Caco-2 (cell line): ENCODE measurements around the gene PSIP1. TPM values are rescaled to one million over a fixed set of nuclear protein-coding genes. Genes with fewer than 3 reads are reported as not detected.
"Not testable (repeated sequence)": the region's sequence is repeated elsewhere in the genome, so short reads cannot be mapped to it uniquely, and the experiment has no call there.

ENCODE experiments used
- BruUV-seq: library from RNA; stranded (reverse); fragments of 400-500 nt; replicated peaks from 2 replicates; lab custom pipeline; 2021; lab: Mats Ljungman, UMichigan
- CTCF ChIA-PET: fragments of 300-600 bp; sonication (Branson Sonifier 250); formaldehyde crosslinking; loops from one replicate; lab custom pipeline; 2022; ENCODE audit warnings: antibody characterized with exemption; lab: Charles Lee
- POLR2A ChIA-PET: fragments of 300-600 bp; sonication (Branson Sonifier 250); formaldehyde crosslinking; loops from one replicate; lab custom pipeline; 2022; ENCODE audit warnings: antibody characterized with exemption; lab: Charles Lee
- DNase-seq, 2 experiments: peaks; one replicate each; pipeline versions ENCODE4 v3.0.0 to v3.0.0-alpha.2; 2020 to 2022
- H3K27me3 ChIP-seq: replicated peaks from 2 replicates; pipeline ENCODE4 v1.6.0; 2011; ENCODE audit warnings: low read length; ENCODE audit not compliant: control insufficient read depth, insufficient read depth
- H3K36me3 ChIP-seq: 2 replicates; pipeline ENCODE4 v1.5.1; 2011; ENCODE audit warnings: low read length; ENCODE audit not compliant: control insufficient read depth, insufficient read depth
- H3K4me1 ChIP-seq: fragments of 250-450 bp; sonication (Bioruptor Pico); 2 replicates; pipeline ENCODE4 v1.5.1; 2020; ENCODE audit warnings: mild to moderate bottlenecking
- H3K4me3 ChIP-seq: 2 replicates; pipeline ENCODE4 v1.5.1; 2011; ENCODE audit warnings: low read depth, mild to moderate bottlenecking, control low read depth, low read length
- H3K9me3 ChIP-seq: fragments of 250-450 bp; sonication (Bioruptor Pico); 2 replicates; pipeline ENCODE4 v1.5.1; 2020; ENCODE audit warnings: mild to moderate bottlenecking, moderate library complexity
- H3K27ac Mint-ChIP-seq: one replicate; pipeline ENCODE4 v1.8.0; 2022; ENCODE audit warnings: mixed read lengths; ENCODE audit not compliant: unreplicated experiment
- H3K27me3 Mint-ChIP-seq: one replicate; pipeline ENCODE4 v1.8.0; 2022; ENCODE audit warnings: mixed read lengths; ENCODE audit not compliant: insufficient read depth, unreplicated experiment
- H3K36me3 Mint-ChIP-seq: one replicate; pipeline ENCODE4 v1.8.0; 2022; ENCODE audit warnings: mild to moderate bottlenecking, mixed read lengths; ENCODE audit not compliant: insufficient read depth, unreplicated experiment
- H3K4me1 Mint-ChIP-seq: one replicate; pipeline ENCODE4 v1.8.0; 2022; ENCODE audit warnings: low read depth, mixed read lengths; ENCODE audit not compliant: unreplicated experiment
- H3K4me3 Mint-ChIP-seq: one replicate; pipeline ENCODE4 v1.8.0; 2022; ENCODE audit warnings: mild to moderate bottlenecking, moderate library complexity, mixed read lengths; ENCODE audit not compliant: unreplicated experiment
- H3K9me3 Mint-ChIP-seq: one replicate; pipeline ENCODE4 v1.8.0; 2022; ENCODE audit warnings: mixed read lengths; ENCODE audit not compliant: unreplicated experiment
- CTCF ChIP-seq, 2 experiments: fragments of 200-600 bp in 1 of 2; IDR thresholded peaks; 1 replicate in 1 of 2; 2 replicates in 1 of 2; pipeline versions ENCODE4 v1.5.1 to v1.8.0; 2011 to 2022; ENCODE audit warnings: antibody characterized with exemption in 1 of 2, control low read depth in 1 of 2, inconsistent platforms in 1 of 2, low read depth in 1 of 2, low read length in 1 of 2, mild to moderate bottlenecking in 1 of 2, moderate library complexity in 1 of 2; ENCODE audit not compliant: insufficient read depth in 1 of 2, severe bottlenecking in 1 of 2, unreplicated experiment in 1 of 2
- intact Hi-C: fragments of 100-400 bp; cut with micrococcal nuclease; formaldehyde crosslinking; loops from one replicate; pipeline ENCODE4 v1.10.0; 2022; ENCODE audit not compliant: unreplicated experiment
- total RNA-seq: library from RNA; stranded (reverse); gene quantifications from 2 replicates; pipeline ENCODE4 v1.2.3, GENCODE V29; 2022

Gene PSIP1
- total RNA-seq, 1 experiment from 2014 or later: 54.1 TPM

GRCh38 chr9:15430920-15431844 is 79.6 kb downstream of the PSIP1 start:
- ChIA-PET POLR2A (no interaction called here), CTCF (no interaction called here)
- Histone ChIP-seq H3K36me3 (no peaks in the 10 kb centered on the region), H3K4me3 (no peak overlapping the region), H3K4me1 (peaks cover 2% of the 10 kb centered on the region; the same call in 1 of the 2 replicates), H3K9me3 (no peaks in the 10 kb centered on the region), H3K27me3 (no peaks in the 10 kb centered on the region)
- H3K36me3 Mint-ChIP-seq: peaks cover 31% of the 10 kb centered on the region
- no peaks in the 10 kb centered on the region for H3K4me1 Mint-ChIP-seq
- H3K9me3 Mint-ChIP-seq: no peaks in the 10 kb centered on the region
- no peak for TF ChIP-seq CTCF (IDR thresholded peaks at IDR 0.05; ENCODE audit: insufficient read depth in 1 of 2, low read depth in 1 of 2, low read length in 1 of 2, severe bottlenecking in 1 of 2, unreplicated experiment in 1 of 2)
- BruUV-seq: no TSS peak
- H3K4me3 Mint-ChIP-seq: no peak overlapping the region
- no peak overlapping the region for H3K27ac Mint-ChIP-seq
- H3K27me3 Mint-ChIP-seq: no peaks in the 10 kb centered on the region
- intact Hi-C loops: no loop called here
- DNase-seq: no peak

- H3K4me3 ChIP-seq, POLR2A ChIA-PET, H3K4me1 Mint-ChIP-seq, H3K27me3 ChIP-seq, H3K27me3 Mint-ChIP-seq, H3K27ac Mint-ChIP-seq, H3K36me3 ChIP-seq, H3K9me3 Mint-ChIP-seq, H3K9me3 ChIP-seq, BruUV-seq, H3K4me3 Mint-ChIP-seq, DNase-seq, intact Hi-C loops: not testable (repeated sequence)
- peaks cover 15% of the 10 kb centered on the region for H3K36me3 Mint-ChIP-seq
- CTCF ChIA-PET: interaction anchor here (0.7 kb wide), 1 partner anchor 196 kb away, joined by 8 read pairs; no protein-coding TSS in a partner anchor
- H3K4me1 ChIP-seq: peaks cover 11% of the 10 kb centered on the region
These were observed 83.1 kb downstream of the PSIP1 start for GRCh38 chr9:15427702-15428101.

- Histone ChIP-seq H3K4me1 (peaks cover 11% of the 10 kb centered on the region), H3K4me3 (no peak overlapping the region), H3K27me3 (no peaks in the 10 kb centered on the region), H3K36me3 (no peaks in the 10 kb centered on the region), H3K9me3 (no peaks in the 10 kb centered on the region)
- Mint-ChIP-seq H3K9me3 (no peaks in the 10 kb centered on the region), H3K4me1 (no peaks in the 10 kb centered on the region), H3K27me3 (no peaks in the 10 kb centered on the region), H3K36me3 (peaks cover 19% of the 10 kb centered on the region), H3K4me3 (no peak overlapping the region), H3K27ac (no peak overlapping the region)
- DNase-seq: no peak
- intact Hi-C loops: no loop called here
- BruUV-seq: no TSS peak
- POLR2A ChIA-PET: no interaction called here
- TF ChIP-seq CTCF (IDR thresholded peaks at IDR 0.05; ENCODE audit: insufficient read depth in 1 of 2, low read depth in 1 of 2, low read length in 1 of 2, severe bottlenecking in 1 of 2, unreplicated experiment in 1 of 2): no peak
- CTCF ChIA-PET: no interaction called here
These were observed 84.8 kb downstream of the PSIP1 start for GRCh38 chr9:15426019-15426418.
